H1 (cell line): Measurements from ENCODE around the gene CLDN14. TPM values are rescaled to one million over a fixed set of nuclear protein-coding genes. Genes with fewer than 3 reads are reported as not detected.

Experiments
- FOSL1 ChIP-seq: IDR thresholded peaks from 2 replicates; pipeline ENCODE4 v1.6.1; 2011; ENCODE audit warnings: mild to moderate bottlenecking, low read depth, low read length, moderate library complexity; ENCODE audit not compliant: insufficient read depth
- KDM1A ChIP-seq: fragments of 200-600, 300-600 bp; sonication (generic); IDR thresholded peaks from 2 replicates; pipeline ENCODE4 v1.7.1; 2016; ENCODE audit warnings: mild to moderate bottlenecking, low read length, borderline replicate concordance
- RFX5 ChIP-seq: IDR thresholded peaks from 2 replicates; pipeline ENCODE4 v1.6.1; 2011; ENCODE audit warnings: low read depth, low read length, improper control_type of control experiment, borderline replicate concordance
- polyA plus RNA-seq, 7 experiments: library from polyadenylated mRNA; depleted of rRNA in 3 of 7; stranded (reverse) in 5 of 7; unstranded in 2 of 7; fragments of >200 nt in 5 of 7; fragments of 200-250 nt in 2 of 7; gene quantifications; 1 replicate in 5 of 7; 2 replicates in 1 of 7; 4 replicates in 1 of 7; pipeline versions ENCODE4 v1.2.1 to v1.2.3, GENCODE V29; 2011 to 2013; ENCODE audit warnings: missing spikeins in 2 of 7, mixed read lengths in 2 of 7
- total RNA-seq: library from RNA; stranded (reverse); fragmentation: NEBNext Ultra II Directional; extraction: Animal tissue kit (Norgen Biotek cat#: 25700); gene quantifications from 2 replicates; pipeline ENCODE4 v1.2.1, GENCODE V29; 2021

CLDN14 gene
- total and polyA plus RNA-seq, 2 of the 8 experiments (the other 6 are each of a cell fraction or from before 2014, with no cell fraction given): 0.08 TPM; not detected in 1

- TF ChIP-seq KDM1A: no peak
- TF ChIP-seq RFX5: no peak
- no peak for TF ChIP-seq FOSL1
These were observed 27.6 kb downstream of the CLDN14 start (continued) for GRCh38 chr21:36452281-36452825.
